Daoy (cell line): ENCODE data around the gene PTGDR2. TPM values are rescaled to one million over a fixed set of nuclear protein-coding genes. Genes with fewer than 3 reads are reported as not detected.
A peak's percentile ranks its signal among the peaks of the same experiment; 100 is the strongest.
"Not testable (repeated sequence)": the region's sequence is repeated elsewhere in the genome, so short reads cannot be mapped to it uniquely, and the experiment has no call there.

ENCODE experiments used
- DNase-seq: peaks from one replicate; pipeline ENCODE4 v3.0.0-alpha.2; 2015; ENCODE audit warnings: low read depth
- total RNA-seq: library from RNA; depleted of rRNA; stranded (reverse); fragments of >200 nt; shearing (Covaris generic); gene quantifications from 2 replicates; pipeline ENCODE4 v1.2.3, GENCODE V29; 2014

PTGDR2 gene
- total RNA-seq, 1 experiment from 2014 or later = 0.06 TPM

- DNase-seq = no peak
These were observed 12.8 kb downstream of the PTGDR2 start for GRCh38 chr11:60842668-60843600.

DNA sequence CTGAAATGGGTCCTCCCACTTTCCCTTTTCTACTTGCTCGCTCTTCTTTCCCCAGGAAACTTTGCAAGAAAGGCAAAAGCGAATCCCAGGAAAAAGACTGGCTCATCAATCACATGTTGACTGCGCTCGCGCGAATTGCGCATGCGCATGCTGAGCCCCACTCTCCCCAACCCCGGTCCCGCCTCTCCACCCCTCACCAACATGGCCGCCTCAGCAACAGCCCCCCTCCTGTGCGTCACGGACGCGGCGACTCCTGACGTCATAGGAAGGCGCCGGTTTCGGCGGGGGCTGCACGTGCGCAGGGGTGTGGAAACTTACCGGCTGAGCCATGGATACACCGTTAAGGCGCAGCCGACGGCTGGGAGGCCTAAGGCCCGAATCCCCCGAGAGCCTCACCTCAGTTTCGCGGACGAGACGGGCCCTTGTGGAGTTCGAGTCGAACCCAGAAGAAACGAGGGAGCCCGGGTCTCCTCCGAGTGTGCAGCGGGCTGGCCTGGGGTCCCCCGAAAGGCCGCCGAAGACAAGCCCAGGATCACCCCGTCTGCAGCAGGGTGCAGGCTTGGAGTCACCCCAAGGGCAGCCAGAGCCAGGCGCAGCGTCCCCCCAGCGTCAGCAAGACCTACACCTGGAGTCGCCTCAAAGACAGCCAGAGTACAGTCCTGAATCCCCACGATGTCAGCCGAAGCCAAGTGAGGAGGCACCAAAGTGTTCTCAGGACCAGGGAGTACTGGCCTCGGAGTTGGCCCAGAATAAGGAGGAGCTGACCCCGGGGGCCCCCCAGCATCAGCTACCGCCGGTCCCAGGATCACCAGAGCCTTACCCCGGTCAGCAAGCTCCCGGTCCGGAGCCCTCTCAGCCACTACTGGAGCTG, 13.7 kb downstream of the PTGDR2 start, which contains the start of gene CCDC86:
Gene CCDC86, plus strand, starts transcription at position 317 of the 871 bp plus-strand sequence. Its CDS starts 12 bp downstream, at position 329.
- DNase-seq = peak; percentile 96

DNA sequence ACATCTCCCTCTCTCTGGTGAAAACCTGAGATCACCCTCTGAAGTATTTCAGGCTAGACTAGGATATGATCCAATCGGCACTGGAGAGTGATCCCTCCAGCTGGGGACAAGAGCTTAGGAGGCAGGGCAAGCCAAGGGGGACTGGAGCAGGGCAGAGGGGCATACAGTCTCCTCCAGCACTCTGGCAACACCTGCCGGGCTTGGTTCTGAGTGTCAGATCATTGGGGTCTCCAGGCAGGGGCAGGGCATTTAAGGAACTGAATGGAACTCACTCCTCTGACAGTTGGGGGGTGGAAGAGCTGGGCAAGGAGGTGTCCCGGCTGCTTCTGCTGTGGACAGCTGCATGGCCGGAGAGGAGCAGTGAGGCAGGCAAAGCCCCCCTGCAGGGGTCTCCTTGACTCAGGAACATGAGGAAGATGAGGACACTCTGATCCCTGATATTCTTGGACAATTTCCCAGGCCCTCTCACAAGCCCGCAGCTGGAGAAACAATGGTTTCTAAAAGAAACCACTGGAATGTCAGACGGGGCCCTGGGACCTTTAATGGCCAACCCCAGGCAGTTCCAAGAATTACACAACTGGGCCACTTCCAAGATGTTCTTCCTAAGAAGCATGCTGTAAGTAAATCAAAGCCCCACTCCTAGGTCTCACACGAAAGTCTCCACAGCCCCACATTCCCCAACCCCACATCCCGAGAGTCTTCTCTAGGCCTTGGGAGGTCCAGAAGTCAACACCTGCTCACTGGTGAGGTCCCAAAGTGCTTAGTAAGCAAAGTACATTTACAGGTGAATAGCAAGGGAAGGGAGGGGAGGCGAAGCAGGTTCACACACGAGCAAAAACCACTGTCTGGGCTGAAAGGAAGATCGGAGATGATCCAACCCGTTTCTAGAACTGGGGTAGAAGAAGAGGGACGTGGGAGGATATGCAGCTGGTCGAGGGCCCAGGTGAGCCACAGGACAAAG, 15.0 kb downstream of the PTGDR2 start:
- DNase-seq = peak; percentile 80

DNA sequence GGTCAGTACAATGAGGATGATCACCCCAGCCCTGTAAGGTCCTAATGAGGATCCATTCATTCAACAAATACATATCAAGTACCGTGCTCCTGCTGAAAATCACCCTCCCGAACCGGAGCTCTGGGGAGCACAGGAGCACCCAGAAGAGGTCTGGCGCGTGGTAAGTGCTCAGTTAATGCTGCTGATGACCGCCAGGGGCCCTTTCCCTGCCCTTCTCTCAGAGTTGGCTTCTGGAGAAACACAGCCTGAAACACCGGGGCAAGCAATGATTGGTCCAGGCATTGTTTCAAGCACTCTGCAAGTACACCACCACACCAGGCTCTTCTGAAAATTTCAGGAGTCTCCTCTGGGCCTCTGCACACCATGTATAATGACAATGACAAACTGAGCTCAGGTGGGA, 17.6 kb downstream of the PTGDR2 start:
- DNase-seq = no peak

GRCh38 chr11:60836866-60837515, 18.8 kb downstream of the PTGDR2 start:
- DNase-seq = no peak

GRCh38 chr11:60835534-60835846, 20.3 kb downstream of the PTGDR2 start:
- DNase-seq = peak; percentile 32

DNA sequence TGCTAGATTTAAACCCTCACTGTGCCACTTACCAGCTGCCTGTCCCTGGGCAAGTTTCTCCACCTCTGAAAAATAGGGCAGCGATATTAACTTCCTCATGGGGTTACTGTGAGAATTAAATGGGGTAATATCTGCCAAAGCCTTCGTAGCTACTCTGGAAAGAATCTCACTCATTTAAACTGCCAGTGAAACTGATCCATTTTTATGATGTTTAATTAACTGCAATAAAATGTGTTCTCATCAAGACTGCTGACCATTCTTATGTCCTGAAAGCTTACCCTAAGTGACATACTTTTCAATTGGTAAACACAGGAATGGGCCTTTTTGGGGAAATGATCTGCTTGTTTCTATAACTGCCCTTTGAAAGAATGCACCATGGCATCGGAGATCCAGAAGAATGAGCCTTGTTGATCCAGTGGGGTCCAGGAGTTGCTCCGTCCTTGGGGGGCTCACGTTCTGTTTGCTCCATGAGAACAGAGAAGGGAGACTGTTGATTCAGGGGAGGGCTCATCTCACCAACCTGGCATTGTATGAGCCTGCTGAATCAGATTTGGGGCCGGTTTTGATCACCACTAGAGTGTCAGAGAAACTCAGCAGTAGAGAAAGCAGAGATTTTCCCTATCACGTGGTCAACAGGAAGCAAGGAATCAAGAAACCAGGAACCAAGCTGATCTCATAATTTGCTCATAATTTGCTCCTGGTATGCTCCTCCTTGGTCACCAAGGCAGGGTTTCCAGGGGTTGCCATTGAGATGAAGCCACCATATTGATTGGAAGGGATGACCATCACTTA, 20.8 kb downstream of the PTGDR2 start:
- no peak for DNase-seq

DNA sequence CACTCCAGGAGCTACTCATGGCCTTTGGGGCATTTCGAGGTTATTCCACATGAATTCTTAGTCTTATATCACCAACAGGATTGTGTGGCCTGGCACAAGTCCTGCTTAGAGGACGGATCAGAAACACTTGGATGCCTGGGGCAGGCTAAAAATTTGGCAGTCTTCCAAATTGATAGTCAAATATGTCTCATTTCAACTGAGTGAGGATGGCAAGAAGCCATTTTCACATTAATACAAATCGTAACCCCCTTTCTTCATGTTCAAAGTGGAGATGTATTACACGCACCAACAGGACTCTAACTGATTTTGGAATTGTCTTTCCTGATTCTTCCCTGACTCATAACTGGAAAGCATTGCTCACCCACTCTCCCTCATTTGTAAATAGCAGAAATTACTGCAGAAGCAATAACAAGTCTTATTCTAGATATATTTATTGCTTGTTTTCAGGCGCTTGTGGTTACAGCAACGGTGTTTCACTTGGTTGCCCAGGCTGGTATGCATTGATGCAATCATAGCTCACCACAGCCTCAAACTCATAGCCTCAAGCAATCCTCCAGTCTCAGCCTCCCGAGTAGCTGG, 24.2 kb downstream of the PTGDR2 start:
- DNase-seq = peak; percentile 51

- peak; percentile 81 for DNase-seq
These were observed 24.6 kb downstream of the PTGDR2 start for GRCh38 chr11:60831143-60831500.

GRCh38 chr11:60830478-60831142, 25.1 kb downstream of the PTGDR2 start:
- DNase-seq = no peak

- no peak for DNase-seq
These were observed 30.0 kb downstream of the PTGDR2 start for GRCh38 chr11:60825790-60826189.

- no peak for DNase-seq
These were observed 30.6 kb downstream of the PTGDR2 start for GRCh38 chr11:60825118-60825517.

DNA sequence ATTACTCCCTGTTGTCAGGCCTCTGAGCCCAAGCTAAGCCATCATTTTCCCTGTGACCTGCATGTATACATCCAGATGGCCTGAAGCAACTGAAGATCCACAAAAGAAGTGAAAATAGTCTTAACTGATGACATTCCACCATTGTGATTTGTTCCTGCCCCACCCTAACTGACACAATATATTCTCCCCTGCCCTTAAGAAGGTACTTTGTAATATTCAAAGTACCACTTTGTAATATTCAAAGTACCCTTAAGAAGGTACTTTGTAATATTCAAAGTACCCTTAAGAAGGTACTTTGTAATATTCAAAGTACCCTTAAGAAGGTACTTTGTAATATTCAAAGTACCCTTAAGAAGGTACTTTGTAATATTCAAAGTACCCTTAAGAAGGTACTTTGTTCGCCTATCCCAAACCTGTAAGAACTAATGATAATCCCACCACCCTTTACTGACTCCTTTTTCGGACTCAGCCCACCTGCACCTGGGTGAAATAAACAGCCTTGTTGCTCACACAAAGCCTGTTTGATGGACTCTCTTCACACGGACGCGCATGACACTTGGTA, 31.9 kb downstream of the PTGDR2 start:
- not testable (repeated sequence) for DNase-seq

GRCh38 chr11:60821827-60822599, 33.7 kb downstream of the PTGDR2 start:
- no peak for DNase-seq

- no peak for DNase-seq
These were observed 37.7 kb downstream of the PTGDR2 start for GRCh38 chr11:60818057-60818456.

DNA sequence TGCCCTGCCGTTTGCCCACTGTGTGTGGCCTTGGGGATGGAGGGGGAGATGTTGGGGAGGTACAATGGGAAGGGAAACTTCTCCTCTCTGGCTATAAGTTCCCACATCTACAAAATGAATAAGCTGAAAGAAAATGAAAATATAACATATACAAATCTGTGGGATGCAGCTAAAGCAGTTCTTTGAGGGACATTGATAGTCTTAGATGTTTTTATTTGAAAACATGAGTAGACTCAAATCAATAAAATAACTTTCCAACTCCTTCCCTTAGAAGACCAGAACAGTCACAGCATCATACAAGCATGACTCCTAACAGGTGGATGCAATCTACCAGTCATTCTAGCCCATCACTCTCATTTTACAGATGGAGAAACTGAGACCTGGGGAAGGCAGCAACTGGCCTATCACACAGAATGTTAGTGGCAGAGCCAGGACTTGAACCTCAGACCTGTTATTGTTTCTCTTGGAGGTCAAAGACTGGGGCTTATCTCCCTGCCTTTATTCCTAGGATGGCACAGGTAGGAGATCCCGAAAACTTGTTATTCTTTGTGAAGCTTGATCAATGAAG, 39.1 kb downstream of the PTGDR2 start:
- DNase-seq = no peak

DNA sequence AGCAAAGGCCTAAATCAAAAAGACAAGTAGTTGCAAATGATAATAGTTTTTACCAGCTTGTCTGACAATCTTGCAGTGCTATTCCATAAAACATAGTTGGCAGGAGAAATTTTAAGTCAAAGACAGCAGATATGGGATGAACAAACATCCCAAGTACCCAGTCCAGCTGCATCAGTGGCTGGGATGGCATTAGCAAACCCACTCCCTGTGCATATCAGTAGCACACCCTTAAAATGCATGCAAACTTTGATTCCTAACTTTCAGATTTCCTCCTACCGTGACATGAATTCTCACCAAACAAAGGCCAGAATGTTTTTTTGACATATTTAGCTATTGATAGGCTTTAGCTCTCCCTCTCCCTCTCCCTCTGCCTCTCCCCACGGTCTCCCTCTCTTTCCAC, 41.6 kb downstream of the PTGDR2 start:
- DNase-seq = no peak

DNA sequence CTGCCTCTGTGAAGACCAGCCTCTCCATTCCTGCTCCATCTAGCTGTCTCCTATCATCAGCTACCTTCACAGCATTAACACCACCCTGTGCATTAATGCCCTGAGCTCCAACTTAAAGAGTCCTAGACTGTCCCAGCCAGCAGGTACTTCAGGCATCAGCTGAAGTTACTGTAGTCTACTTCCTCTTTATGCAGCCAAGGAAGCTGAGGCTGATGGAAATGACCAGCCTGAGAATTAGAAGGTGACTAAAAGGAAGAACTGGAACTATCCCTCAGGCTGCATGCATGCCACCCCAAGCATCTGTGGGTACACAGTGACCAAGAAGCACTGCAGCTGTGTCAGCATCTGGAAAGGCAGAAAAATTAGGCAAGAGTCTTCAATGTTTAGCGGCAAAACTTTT, 42.4 kb downstream of the PTGDR2 start:
- DNase-seq = no peak
